ENCODE results near the gene KLHL30.

Gene KLHL30

GRCh38 chr2:238142382-238143205 lies 4.1 kb downstream of the KLHL30 start:
- no peak overlapping the region for H3K4me3 ChIP-seq (ENCODE audit: low read depth, low read length)
- no peaks in the 10 kb centered on the region for H3K27me3 ChIP-seq (replicated peaks)
- no peak overlapping the region for H3K27ac ChIP-seq
- H3K36me3 ChIP-seq (replicated peaks), result no peaks in the 10 kb centered on the region
- in situ Hi-C loops (cut with HindIII; ENCODE audit: low pct_ligation_motif_present, low sequenced_read_pairs), result no loop called here
- no peak for TF ChIP-seq CTCF (IDR thresholded peaks at IDR 0.05; ENCODE audit: low read depth, low read length, missing control alignments)
- no peak for DNase-seq

GRCh38 chr2:238143239-238143951 lies 4.9 kb downstream of the KLHL30 start:
- H3K4me3 ChIP-seq (ENCODE audit: low read depth, low read length), result no peak overlapping the region
- in situ Hi-C loops (cut with HindIII; ENCODE audit: low pct_ligation_motif_present, low sequenced_read_pairs), result no loop called here
- no peaks in the 10 kb centered on the region for H3K27me3 ChIP-seq (replicated peaks)
- no peak for DNase-seq
- no peak overlapping the region for H3K27ac ChIP-seq
- no peaks in the 10 kb centered on the region for H3K36me3 ChIP-seq (replicated peaks)
- TF ChIP-seq CTCF (IDR thresholded peaks at IDR 0.05; ENCODE audit: low read depth, low read length, missing control alignments), result no peak

GRCh38 chr2:238144262-238144661 lies 5.8 kb downstream of the KLHL30 start:
- Histone ChIP-seq H3K27me3 (replicated peaks) (no peaks in the 10 kb centered on the region), H3K4me3 (ENCODE audit: low read depth, low read length) (no peak overlapping the region), H3K27ac (no peak overlapping the region), H3K36me3 (replicated peaks) (no peaks in the 10 kb centered on the region)
- DNase-seq, result no peak
- no peak for TF ChIP-seq CTCF (IDR thresholded peaks at IDR 0.05; ENCODE audit: low read depth, low read length, missing control alignments)
- in situ Hi-C loops (cut with HindIII; ENCODE audit: low pct_ligation_motif_present, low sequenced_read_pairs), result no loop called here

GRCh38 chr2:238145046-238145445 lies 6.6 kb downstream of the KLHL30 start:
- in situ Hi-C loops (cut with HindIII; ENCODE audit: low pct_ligation_motif_present, low sequenced_read_pairs), result no loop called here
- no peak for DNase-seq
- no peaks in the 10 kb centered on the region for H3K27me3 ChIP-seq (replicated peaks)
- H3K27ac ChIP-seq, result no peak overlapping the region
- TF ChIP-seq CTCF (IDR thresholded peaks at IDR 0.05; ENCODE audit: low read depth, low read length, missing control alignments), result no peak
- H3K36me3 ChIP-seq (replicated peaks), result no peaks in the 10 kb centered on the region
- no peak overlapping the region for H3K4me3 ChIP-seq (ENCODE audit: low read depth, low read length)

- no peak overlapping the region for H3K27ac ChIP-seq
- in situ Hi-C loops (cut with HindIII; ENCODE audit: low pct_ligation_motif_present, low sequenced_read_pairs), result no loop called here
- no peaks in the 10 kb centered on the region for H3K27me3 ChIP-seq (replicated peaks)
- H3K4me3 ChIP-seq (ENCODE audit: low read depth, low read length), result no peak overlapping the region
- no peak for TF ChIP-seq CTCF (IDR thresholded peaks at IDR 0.05; ENCODE audit: low read depth, low read length, missing control alignments)
- H3K36me3 ChIP-seq (replicated peaks), result no peaks in the 10 kb centered on the region
- DNase-seq, result no peak
Measured at GRCh38 chr2:238145851-238146250, 7.4 kb downstream of the KLHL30 start.

All from brain microvascular endothelial cell (primary cell).